KMS-11 (cell line): ENCODE measurements around the gene TSNAXIP1.

Experiments
- H2AFZ ChIP-seq: fragments of 200-600 bp; sonication (generic); 2 replicates; pipeline ENCODE4 v1.6.1; 2016; ENCODE audit warnings: antibody characterized with exemption, mixed run types, low read depth
- H3K27ac ChIP-seq: fragments of 200-600 bp; sonication (generic); 2 replicates; pipeline ENCODE4 v1.6.1; 2016; ENCODE audit warnings: mild to moderate bottlenecking, mixed run types
- H3K27me3 ChIP-seq: fragments of 200-600 bp; sonication (generic); 2 replicates; pipeline ENCODE4 v1.6.1; 2017; ENCODE audit warnings: mild to moderate bottlenecking, low read depth, mixed run types, moderate library complexity; ENCODE audit not compliant: insufficient read depth
- H3K36me3 ChIP-seq: fragments of 200-600 bp; sonication (generic); 2 replicates; pipeline ENCODE4 v1.6.1; 2017; ENCODE audit warnings: mild to moderate bottlenecking, mixed run types; ENCODE audit not compliant: insufficient read depth
- H3K4me1 ChIP-seq: fragments of 200-600 bp; sonication (generic); 2 replicates; pipeline ENCODE4 v1.6.1; 2016; ENCODE audit warnings: mild to moderate bottlenecking, low read depth, mixed run types; ENCODE audit not compliant: poor library complexity, severe bottlenecking
- H3K4me2 ChIP-seq: fragments of 200-600 bp; sonication (generic); 2 replicates; pipeline ENCODE4 v1.7.0; 2016; ENCODE audit warnings: mild to moderate bottlenecking, mixed run types
- H3K4me3 ChIP-seq: fragments of 200-600 bp; sonication (generic); IDR thresholded peaks from 2 replicates; pipeline ENCODE4 v1.6.1; 2017; ENCODE audit warnings: low read depth, low read length, mixed read lengths; ENCODE audit not compliant: insufficient read depth
- H3K79me2 ChIP-seq: fragments of 200-600 bp; sonication (generic); 2 replicates; pipeline ENCODE4 v1.6.1; 2016; ENCODE audit warnings: low read depth, mixed run types; ENCODE audit not compliant: insufficient read depth
- H3K9ac ChIP-seq: fragments of 200-600 bp; sonication (generic); 2 replicates; pipeline ENCODE4 v1.6.1; 2016; ENCODE audit warnings: mild to moderate bottlenecking, mixed run types
- H4K20me1 ChIP-seq: fragments of 200-600 bp; sonication (generic); 2 replicates; pipeline ENCODE4 v1.6.1; 2016; ENCODE audit warnings: mild to moderate bottlenecking, mixed run types; ENCODE audit not compliant: insufficient read depth
- TF ChIP-seq, protein P1 (sequence below): fragments of 200-600 bp; sonication (generic); conservative IDR thresholded peaks from 2 replicates; pipeline ENCODE4 v1.6.1; 2017; ENCODE audit warnings: low read depth, mild to moderate bottlenecking, antibody characterized with exemption, low read length, moderate library complexity, mixed read lengths

The TSNAXIP1 gene, protein sequence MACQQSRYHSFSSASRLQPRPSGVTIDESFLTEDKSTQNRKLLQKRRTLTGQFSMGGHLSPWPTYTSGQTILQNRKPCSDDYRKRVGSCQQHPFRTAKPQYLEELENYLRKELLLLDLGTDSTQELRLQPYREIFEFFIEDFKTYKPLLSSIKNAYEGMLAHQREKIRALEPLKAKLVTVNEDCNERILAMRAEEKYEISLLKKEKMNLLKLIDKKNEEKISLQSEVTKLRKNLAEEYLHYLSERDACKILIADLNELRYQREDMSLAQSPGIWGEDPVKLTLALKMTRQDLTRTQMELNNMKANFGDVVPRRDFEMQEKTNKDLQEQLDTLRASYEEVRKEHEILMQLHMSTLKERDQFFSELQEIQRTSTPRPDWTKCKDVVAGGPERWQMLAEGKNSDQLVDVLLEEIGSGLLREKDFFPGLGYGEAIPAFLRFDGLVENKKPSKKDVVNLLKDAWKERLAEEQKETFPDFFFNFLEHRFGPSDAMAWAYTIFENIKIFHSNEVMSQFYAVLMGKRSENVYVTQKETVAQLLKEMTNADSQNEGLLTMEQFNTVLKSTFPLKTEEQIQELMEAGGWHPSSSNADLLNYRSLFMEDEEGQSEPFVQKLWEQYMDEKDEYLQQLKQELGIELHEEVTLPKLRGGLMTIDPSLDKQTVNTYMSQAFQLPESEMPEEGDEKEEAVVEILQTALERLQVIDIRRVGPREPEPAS

DNA sequence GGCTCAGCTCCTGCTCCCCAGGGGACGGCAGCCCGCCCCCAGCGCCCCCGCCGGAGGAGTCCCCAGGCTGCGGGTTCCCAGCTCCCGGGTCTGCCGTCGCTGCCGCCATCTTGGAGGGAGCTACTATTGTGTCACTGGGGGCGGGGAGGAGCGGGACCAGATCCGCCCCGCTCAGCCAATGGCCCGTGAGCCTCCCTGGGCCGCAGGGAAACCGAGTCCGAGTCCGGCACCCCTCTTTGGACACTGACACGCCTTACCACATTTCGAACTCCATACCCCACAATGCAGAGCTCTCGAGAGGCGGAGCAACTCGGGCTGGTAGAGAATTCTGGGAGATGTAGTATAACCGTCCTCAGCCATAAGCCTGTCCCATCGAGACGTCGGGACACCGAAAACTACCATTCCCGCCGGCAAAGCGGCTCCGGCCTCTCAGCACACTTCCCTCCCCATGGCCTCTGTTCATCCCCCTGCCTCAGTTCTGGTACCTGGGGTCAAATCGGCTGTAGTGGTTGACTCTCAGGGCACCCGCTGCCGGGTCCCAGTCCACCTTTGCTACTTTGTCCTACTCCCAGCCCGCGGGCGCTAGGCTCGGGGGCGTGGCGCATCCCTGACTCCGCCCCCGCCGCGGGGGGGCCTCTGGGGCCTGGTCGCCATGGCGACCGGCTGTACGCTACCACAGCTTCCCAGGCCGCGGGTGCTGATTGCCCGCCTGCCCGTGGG, at the start of gene TSNAXIP1, which contains the start of gene RANBP10:
Gene TSNAXIP1, plus strand, starts transcription at position 462 of the 720 bp plus-strand sequence. CDS start 261 bp downstream, outside the sequence.
Gene RANBP10, minus strand, starts transcription at position 133 of the 720 bp plus-strand sequence. Its CDS starts 24 bp downstream, at position 109.
- no peaks in the 10 kb centered on the region for H3K27me3 ChIP-seq
- H2AFZ ChIP-seq = peak within 1 kb of the TSS; percentile 81
- H3K4me2 ChIP-seq = peak within 1 kb of the TSS; percentile 96
- H3K27ac ChIP-seq = peak within 1 kb of the TSS; percentile 35
- H4K20me1 ChIP-seq = no peaks in the 10 kb centered on the region
- H3K79me2 ChIP-seq = peaks cover 42% of the 10 kb centered on the region
- H3K4me3 ChIP-seq = no peak within 1 kb of the TSS
- H3K4me1 ChIP-seq = peaks cover 18% of the 10 kb centered on the region
- 0 out of 2 replicates have a peak, but pooled peaks cover 4% of the 10 kb centered on the region for H3K36me3 ChIP-seq
- TF ChIP-seq, protein P1, sequence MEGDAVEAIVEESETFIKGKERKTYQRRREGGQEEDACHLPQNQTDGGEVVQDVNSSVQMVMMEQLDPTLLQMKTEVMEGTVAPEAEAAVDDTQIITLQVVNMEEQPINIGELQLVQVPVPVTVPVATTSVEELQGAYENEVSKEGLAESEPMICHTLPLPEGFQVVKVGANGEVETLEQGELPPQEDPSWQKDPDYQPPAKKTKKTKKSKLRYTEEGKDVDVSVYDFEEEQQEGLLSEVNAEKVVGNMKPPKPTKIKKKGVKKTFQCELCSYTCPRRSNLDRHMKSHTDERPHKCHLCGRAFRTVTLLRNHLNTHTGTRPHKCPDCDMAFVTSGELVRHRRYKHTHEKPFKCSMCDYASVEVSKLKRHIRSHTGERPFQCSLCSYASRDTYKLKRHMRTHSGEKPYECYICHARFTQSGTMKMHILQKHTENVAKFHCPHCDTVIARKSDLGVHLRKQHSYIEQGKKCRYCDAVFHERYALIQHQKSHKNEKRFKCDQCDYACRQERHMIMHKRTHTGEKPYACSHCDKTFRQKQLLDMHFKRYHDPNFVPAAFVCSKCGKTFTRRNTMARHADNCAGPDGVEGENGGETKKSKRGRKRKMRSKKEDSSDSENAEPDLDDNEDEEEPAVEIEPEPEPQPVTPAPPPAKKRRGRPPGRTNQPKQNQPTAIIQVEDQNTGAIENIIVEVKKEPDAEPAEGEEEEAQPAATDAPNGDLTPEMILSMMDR = no peak
- peak within 1 kb of the TSS; percentile 75 for H3K9ac ChIP-seq

DNA sequence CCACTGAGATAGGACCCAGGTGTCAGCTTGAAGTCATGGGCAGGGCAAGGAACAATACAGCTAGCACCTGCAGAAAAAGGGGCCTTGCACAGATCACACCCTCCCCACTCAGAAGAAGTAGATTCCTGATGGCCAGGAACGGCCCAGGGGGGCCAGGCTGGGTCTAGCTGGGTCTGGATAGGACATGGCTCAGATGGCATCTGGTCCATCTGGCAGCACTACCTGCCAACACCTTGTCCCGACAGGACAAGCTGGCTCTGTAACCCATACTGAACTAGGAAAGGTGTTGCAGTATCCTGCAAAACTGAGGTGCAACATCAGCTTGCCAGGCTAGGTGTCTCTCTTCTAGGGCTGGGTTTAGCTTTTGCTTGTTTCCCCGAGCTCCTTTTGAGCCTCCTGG, 48.7 kb upstream of the TSNAXIP1 start:
- H2AFZ ChIP-seq = no peak overlapping the region
- no peaks in the 10 kb centered on the region for H3K4me1 ChIP-seq
- no peak overlapping the region for H3K4me2 ChIP-seq
- TF ChIP-seq, protein P1 = no peak
- H3K9ac ChIP-seq = no peak overlapping the region
- no peaks in the 10 kb centered on the region for H4K20me1 ChIP-seq
- H3K27me3 ChIP-seq = no peaks in the 10 kb centered on the region
- no peak overlapping the region for H3K4me3 ChIP-seq
- H3K27ac ChIP-seq = no peak overlapping the region
- H3K36me3 ChIP-seq = no peaks in the 10 kb centered on the region
- no peaks in the 10 kb centered on the region for H3K79me2 ChIP-seq

DNA sequence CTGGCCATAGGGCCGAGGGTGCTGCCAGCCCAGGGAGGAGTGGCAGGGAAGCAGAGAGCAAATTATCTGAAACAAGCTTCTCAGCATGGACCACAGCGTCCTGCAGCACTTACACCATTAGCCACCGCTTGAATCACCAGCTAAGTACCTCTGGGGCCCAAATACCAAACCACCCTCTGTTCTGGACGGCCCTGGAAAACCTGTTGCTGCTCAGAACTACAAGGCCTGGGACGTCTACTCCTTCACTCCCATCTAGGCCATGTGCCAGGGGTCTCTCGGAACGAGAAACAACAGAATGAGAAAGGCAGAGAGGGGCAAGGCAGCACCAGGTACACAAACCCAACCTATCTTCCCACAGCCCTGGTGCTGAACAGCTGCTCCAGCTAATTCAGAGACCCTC, 47.7 kb upstream of the TSNAXIP1 start:
- TF ChIP-seq, protein P1 = no peak
- Histone ChIP-seq H3K36me3 (no peaks in the 10 kb centered on the region), H3K27ac (no peak overlapping the region), H3K4me3 (no peak overlapping the region), H2AFZ (no peak overlapping the region), H3K27me3 (no peaks in the 10 kb centered on the region), H3K4me2 (no peak overlapping the region), H3K4me1 (no peaks in the 10 kb centered on the region), H3K9ac (no peak overlapping the region), H4K20me1 (no peaks in the 10 kb centered on the region), H3K79me2 (no peaks in the 10 kb centered on the region)

DNA sequence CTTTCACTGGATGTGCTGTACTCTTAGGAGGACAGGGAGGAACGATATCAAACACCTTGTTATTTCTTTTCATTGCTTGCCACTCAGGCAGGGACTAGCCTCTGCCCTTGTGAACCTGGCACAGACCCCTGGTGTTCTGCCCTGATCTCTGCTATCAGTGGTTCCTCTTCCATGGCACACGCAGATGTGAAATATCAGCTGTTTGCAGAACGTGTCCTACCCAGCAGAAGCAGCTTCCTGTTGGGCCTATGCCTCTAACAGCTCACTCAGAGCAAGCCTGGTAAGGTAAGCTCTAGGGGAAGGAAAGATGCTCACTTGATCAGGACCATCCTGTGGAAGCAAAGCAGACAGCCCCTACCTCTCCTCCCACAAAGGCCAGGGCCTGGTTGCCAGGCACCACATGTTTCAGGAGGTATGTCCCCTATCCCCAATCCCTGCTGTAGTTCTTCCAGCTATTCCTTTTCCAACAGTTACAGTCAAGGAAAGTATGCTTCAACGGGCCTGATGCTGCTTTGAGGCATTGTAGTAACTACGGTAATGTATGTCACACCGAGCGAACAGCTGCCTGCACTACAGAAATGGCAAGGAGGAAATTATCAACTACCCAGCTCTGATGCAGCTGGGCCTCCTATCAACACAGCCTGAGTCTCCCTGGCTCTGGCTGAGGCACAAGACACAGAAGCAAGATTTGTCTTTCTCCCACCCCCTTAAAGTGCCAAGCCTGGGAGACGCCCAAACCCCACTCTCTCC, 46.3 kb upstream of the TSNAXIP1 start:
- no peak overlapping the region for H2AFZ ChIP-seq
- H3K4me2 ChIP-seq = no peak overlapping the region
- H4K20me1 ChIP-seq = no peaks in the 10 kb centered on the region
- no peaks in the 10 kb centered on the region for H3K36me3 ChIP-seq
- no peaks in the 10 kb centered on the region for H3K79me2 ChIP-seq
- no peak overlapping the region for H3K4me3 ChIP-seq
- H3K27ac ChIP-seq = no peak overlapping the region
- TF ChIP-seq, protein P1 = no peak
- no peaks in the 10 kb centered on the region for H3K4me1 ChIP-seq
- no peak overlapping the region for H3K9ac ChIP-seq
- H3K27me3 ChIP-seq = no peaks in the 10 kb centered on the region
